Naive thymus-derived CD8-positive, alpha-beta T cell (primary cell): Measurements from ENCODE around the gene RTN4RL1. TPM values are rescaled to one million over a fixed set of nuclear protein-coding genes. Genes with fewer than 3 reads are reported as not detected.

ENCODE experiments used
- ATAC-seq, 2 donors: fragments of 150-1000 bp; cut with Tn5 transposase in 1 of 2; sonication (Bioruptor Pico), chemical (Tn5 transposase) in 1 of 2; 1 replicate in 1 of 2; 2 replicates in 1 of 2; pipeline ENCODE4 v1.10.0; 2021; ENCODE audit warnings: mild to moderate bottlenecking in 2 of 2, moderate library complexity in 2 of 2
- POLR2A ChIA-PET: fragments of 350-600 bp; sonication (Branson Sonifier 250); formaldehyde crosslinking; loops from one replicate; lab custom pipeline; 2021; ENCODE audit warnings: antibody characterized with exemption; lab: Charles Lee
- DNase-seq, 10 donors: peaks; one replicate each; pipeline versions ENCODE4 v3.0.0 to v3.0.0-alpha.2; 2020 to 2022
- H3K27ac Mint-ChIP-seq, 10 donors: one replicate each; pipeline ENCODE4 v1.8.0; 2020 to 2022; ENCODE audit warnings: mild to moderate bottlenecking in 10 of 10, mixed read lengths in 10 of 10, moderate library complexity in 4 of 10, inconsistent platforms in 1 of 10
- H3K27me3 Mint-ChIP-seq, 5 donors: one replicate each; pipeline ENCODE4 v1.8.0; 2021 to 2022; ENCODE audit warnings: mixed read lengths in 5 of 5
- H3K36me3 Mint-ChIP-seq, 3 donors: one replicate each; pipeline ENCODE4 v1.8.0; 2020 to 2022; ENCODE audit warnings: mixed read lengths in 3 of 3, mild to moderate bottlenecking in 2 of 3, inconsistent platforms in 1 of 3
- H3K4me1 Mint-ChIP-seq, 4 donors: one replicate each; pipeline ENCODE4 v1.8.0; 2021 to 2022; ENCODE audit warnings: mixed read lengths in 4 of 4
- H3K4me3 Mint-ChIP-seq, 10 donors: one replicate each; pipeline ENCODE4 v1.8.0; 2020 to 2022; ENCODE audit warnings: mild to moderate bottlenecking in 10 of 10, mixed read lengths in 10 of 10, moderate library complexity in 6 of 10, inconsistent platforms in 1 of 10
- H3K9me3 Mint-ChIP-seq, 9 donors: one replicate each; pipeline ENCODE4 v1.8.0; 2020 to 2022; ENCODE audit warnings: mixed read lengths in 9 of 9, mild to moderate bottlenecking in 3 of 9, inconsistent platforms in 1 of 9, moderate library complexity in 1 of 9
- polyA plus RNA-seq, 3 donors: library from polyadenylated mRNA; unstranded; fragments of 300-500 nt; fragmentation: Illumina TruSeq; gene quantifications; one replicate each; pipeline ENCODE4 v1.2.3, GENCODE V29; 2021
- total RNA-seq, 8 experiments: library from RNA in 2 of 8; stranded (reverse) in 2 of 8; gene quantifications; one replicate each; pipeline ENCODE4 v1.2.3 and lab custom pipeline; 2021 to 2026

RTN4RL1 gene
- total RNA-seq: under 1 TPM; 0.41 to 0.57 TPM
- polyA plus RNA-seq: under 1 TPM; 0.25 to 0.44 (median 0.35) TPM
- 0.49 to 7.7 (median 1.3) reads per million in 6 experiments for total RNA-seq (lab: John Stamatoyannopoulos, UW)

GRCh38 chr17:2025220-2025621 lies at the start of gene RTN4RL1:
Gene RTN4RL1 (minus strand): TSS chr17:2025334. CDS start chr17:2024865, 469 bp downstream.
- peak within 1 kb of the TSS in 4 of 10 donors; percentile 36 to 91 (median 41) for H3K27ac Mint-ChIP-seq
- H3K27me3 Mint-ChIP-seq: peaks cover 4 to 28% (median 14%) of the 10 kb centered on the region in 5 donors
- DNase-seq (peak; percentile 48 to 88 (median 64)), ATAC-seq (peak; percentile 31 to 47)
- peak within 1 kb of the TSS; percentile 79 to 89 (median 83) for H3K4me3 Mint-ChIP-seq
- H3K9me3 Mint-ChIP-seq: no peaks in the 10 kb centered on the region
- POLR2A ChIA-PET: interaction anchor here (0.8 to 1.1 kb wide), 3 partner anchors 11 to 144 kb away, joined by 4 to 6 read pairs (median 4); partner anchors contain the start of gene OVCA2
- H3K4me1 Mint-ChIP-seq: peaks cover 20 to 32% (median 30%) of the 10 kb centered on the region in 4 donors
- no peaks in the 10 kb centered on the region for H3K36me3 Mint-ChIP-seq

- Mint-ChIP-seq H3K4me1 (peaks cover 0 to 28% (median 5%) of the 10 kb centered on the region in 4 donors), H3K27ac (peak overlapping the region in 1 of 10 donors; percentile 31), H3K36me3 (peaks cover 2 to 81% (median 53%) of the 10 kb centered on the region in 3 donors), H3K27me3 (peaks cover 0 to 2% (median 0%) of the 10 kb centered on the region in 5 donors), H3K4me3 (no peak overlapping the region), H3K9me3 (no peaks in the 10 kb centered on the region)
- POLR2A ChIA-PET: no interaction called here
- ATAC-seq: no peak
- no peak for DNase-seq
Measured at GRCh38 chr17:2074919-2075318, 49.8 kb upstream of the RTN4RL1 start.

- peaks cover 0 to 4% (median 0%) of the 10 kb centered on the region in 5 donors for H3K27me3 Mint-ChIP-seq
- ATAC-seq (no peak), DNase-seq (no peak)
- POLR2A ChIA-PET: no interaction called here
- peak overlapping the region in 1 of 10 donors; percentile 7 for H3K27ac Mint-ChIP-seq
- H3K9me3 Mint-ChIP-seq: no peaks in the 10 kb centered on the region
- peaks cover 0 to 26% (median 6%) of the 10 kb centered on the region in 4 donors for H3K4me1 Mint-ChIP-seq
- peaks cover 4 to 80% (median 60%) of the 10 kb centered on the region in 3 donors for H3K36me3 Mint-ChIP-seq
- no peak overlapping the region for H3K4me3 Mint-ChIP-seq
Measured at GRCh38 chr17:2071455-2072281, 46.5 kb upstream of the RTN4RL1 start.

GRCh38 chr17:2071024-2071385 lies 45.9 kb upstream of the RTN4RL1 start:
- ATAC-seq: no peak
- no peak for DNase-seq
- peaks cover 8 to 81% (median 59%) of the 10 kb centered on the region in 3 donors for H3K36me3 Mint-ChIP-seq
- H3K27ac Mint-ChIP-seq: peak overlapping the region in 3 of 10 donors; percentile 53 to 77 (median 55)
- peaks cover 0 to 24% (median 6%) of the 10 kb centered on the region in 4 donors for H3K4me1 Mint-ChIP-seq
- H3K4me3 Mint-ChIP-seq: no peak overlapping the region
- no peaks in the 10 kb centered on the region for H3K9me3 Mint-ChIP-seq
- POLR2A ChIA-PET: no interaction called here
- H3K27me3 Mint-ChIP-seq: peaks cover 0 to 4% (median 1%) of the 10 kb centered on the region in 5 donors

GRCh38 chr17:2070241-2071023 lies 45.3 kb upstream of the RTN4RL1 start:
- POLR2A ChIA-PET: no interaction called here
- Mint-ChIP-seq H3K4me3 (peak overlapping the region in 1 of 10 donors; percentile 30), H3K36me3 (peaks cover 8 to 82% (median 61%) of the 10 kb centered on the region in 3 donors), H3K27ac (peak overlapping the region in 4 of 10 donors; percentile 24 to 77 (median 41)), H3K27me3 (peaks cover 0 to 6% (median 1%) of the 10 kb centered on the region in 5 donors), H3K4me1 (peaks cover 0 to 19% (median 5%) of the 10 kb centered on the region in 4 donors), H3K9me3 (no peaks in the 10 kb centered on the region)
- DNase-seq (no peak), ATAC-seq (peak in 1 of 2 donors; percentile 38)

GRCh38 chr17:2068519-2069051 lies 43.5 kb upstream of the RTN4RL1 start:
- no peak for DNase-seq
- Mint-ChIP-seq H3K27ac (peak overlapping the region in 7 of 10 donors; percentile 43 to 84 (median 48)), H3K4me3 (no peak overlapping the region)

GRCh38 chr17:2068031-2068518 lies 42.9 kb upstream of the RTN4RL1 start:
- Mint-ChIP-seq H3K36me3 (peaks cover 16 to 97% (median 78%) of the 10 kb centered on the region in 3 donors), H3K9me3 (no peaks in the 10 kb centered on the region)
- ATAC-seq: no peak

More at GRCh38 chr17:2068519-2069051, 43.5 kb upstream of the RTN4RL1 start:
- H3K9me3 Mint-ChIP-seq: no peaks in the 10 kb centered on the region
- H3K27me3 Mint-ChIP-seq: peaks cover 2 to 14% (median 13%) of the 10 kb centered on the region in 5 donors
- H3K36me3 Mint-ChIP-seq: peaks cover 16 to 95% (median 73%) of the 10 kb centered on the region in 3 donors
- no peak for ATAC-seq
- peaks cover 0 to 22% (median 6%) of the 10 kb centered on the region in 4 donors for H3K4me1 Mint-ChIP-seq
- POLR2A ChIA-PET: interaction anchor here (0.9 kb wide), 1 partner anchor 12 kb away, joined by 4 read pairs; no protein-coding TSS in a partner anchor

GRCh38 chr17:2067608-2068024 lies 42.5 kb upstream of the RTN4RL1 start:
- no peak for ATAC-seq
- POLR2A ChIA-PET: interaction anchor here (0.5 kb wide), 1 partner anchor 24 kb away, joined by 3 read pairs; no protein-coding TSS in a partner anchor
- H3K4me1 Mint-ChIP-seq: peaks cover 0 to 20% (median 6%) of the 10 kb centered on the region in 4 donors
- H3K4me3 Mint-ChIP-seq: no peak overlapping the region
- H3K27ac Mint-ChIP-seq: peak overlapping the region in 1 of 10 donors; percentile 53
- H3K27me3 Mint-ChIP-seq: peaks cover 2 to 19% (median 13%) of the 10 kb centered on the region in 5 donors
- H3K9me3 Mint-ChIP-seq: no peaks in the 10 kb centered on the region
- DNase-seq: no peak
- peaks cover 16 to 97% (median 78%) of the 10 kb centered on the region in 3 donors for H3K36me3 Mint-ChIP-seq

More at GRCh38 chr17:2068031-2068518, 42.9 kb upstream of the RTN4RL1 start:
- no peak for DNase-seq
- Mint-ChIP-seq H3K4me1 (peaks cover 0 to 22% (median 6%) of the 10 kb centered on the region in 4 donors), H3K4me3 (no peak overlapping the region), H3K27me3 (peaks cover 2 to 19% (median 13%) of the 10 kb centered on the region in 5 donors), H3K27ac (peak overlapping the region in 4 of 10 donors; percentile 43 to 67 (median 56))
- POLR2A ChIA-PET: interaction anchor here (0.9 kb wide), 1 partner anchor 11 kb away, joined by 4 read pairs; no protein-coding TSS in a partner anchor

GRCh38 chr17:2067048-2067561 lies 42.0 kb upstream of the RTN4RL1 start:
- ATAC-seq: no peak
- peaks cover 16 to 97% (median 78%) of the 10 kb centered on the region in 3 donors for H3K36me3 Mint-ChIP-seq
- peak overlapping the region in 1 of 10 donors; percentile 53 for H3K27ac Mint-ChIP-seq
- H3K4me1 Mint-ChIP-seq: peaks cover 0 to 21% (median 6%) of the 10 kb centered on the region in 4 donors
- POLR2A ChIA-PET: interaction anchor here (0.5 kb wide), 1 partner anchor 24 kb away, joined by 3 read pairs; no protein-coding TSS in a partner anchor
- no peak for DNase-seq
- no peak overlapping the region for H3K4me3 Mint-ChIP-seq
- H3K9me3 Mint-ChIP-seq: no peaks in the 10 kb centered on the region
- H3K27me3 Mint-ChIP-seq: peaks cover 2 to 22% (median 13%) of the 10 kb centered on the region in 5 donors

GRCh38 chr17:2065949-2066400 lies 40.8 kb upstream of the RTN4RL1 start:
- Mint-ChIP-seq H3K27ac (no peak overlapping the region), H3K36me3 (peaks cover 16 to 97% (median 83%) of the 10 kb centered on the region in 3 donors), H3K27me3 (peaks cover 2 to 32% (median 17%) of the 10 kb centered on the region in 5 donors), H3K9me3 (no peaks in the 10 kb centered on the region), H3K4me1 (peaks cover 0 to 20% (median 6%) of the 10 kb centered on the region in 4 donors), H3K4me3 (no peak overlapping the region)
- no peak for ATAC-seq
- no peak for DNase-seq
- POLR2A ChIA-PET: no interaction called here
